Raji (cell line): ENCODE results near the gene RNASEH2B.

Source experiments
- POLR2A ChIP-seq: IDR thresholded peaks from 2 replicates; pipeline ENCODE4 v1.6.1; 2011; ENCODE audit warnings: low read depth, low read length, control low read depth; ENCODE audit not compliant: insufficient read depth

RNASEH2B gene

GRCh38 chr13:50942630-50943311, 33.2 kb downstream of the RNASEH2B start:
- no peak for TF ChIP-seq POLR2A

DNA sequence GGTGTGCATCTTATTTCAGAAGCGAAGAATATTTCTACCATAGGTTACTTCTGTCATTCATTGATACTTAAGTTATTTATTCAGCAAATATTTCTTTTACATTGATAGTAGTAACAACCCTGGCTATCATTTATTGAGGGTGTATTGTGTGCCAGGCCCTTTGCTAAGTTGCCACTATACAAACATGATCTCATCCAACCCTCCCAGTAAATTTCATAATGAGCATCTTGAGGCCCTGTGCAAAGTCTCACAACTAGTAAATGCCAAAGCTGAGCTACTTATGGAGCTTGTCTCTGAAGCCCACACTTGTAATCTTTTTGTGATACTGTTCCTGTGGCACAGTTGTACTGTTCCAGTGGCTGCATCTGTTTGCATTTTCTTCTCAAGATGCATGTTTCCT, 36.1 kb downstream of the RNASEH2B start:
- no peak for TF ChIP-seq POLR2A

DNA sequence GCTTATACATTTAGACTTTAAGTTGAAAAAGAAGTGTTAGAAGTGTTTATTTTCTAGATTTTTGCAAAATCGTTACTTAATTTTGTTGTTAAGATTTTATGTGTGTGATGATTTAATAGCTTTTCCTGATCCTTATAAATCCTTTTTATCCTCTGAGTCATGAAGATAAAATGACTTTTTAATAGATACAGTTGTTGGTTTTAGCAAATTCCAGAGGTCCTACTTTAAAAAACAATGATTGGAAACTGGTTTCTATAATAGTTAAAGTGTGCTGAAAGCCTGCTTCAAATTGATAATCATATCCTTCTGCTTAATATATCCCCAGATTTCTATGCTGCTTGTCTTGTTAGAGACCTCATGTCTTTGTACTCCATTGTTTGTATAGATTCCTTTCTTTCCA, 39.0 kb downstream of the RNASEH2B start:
- TF ChIP-seq POLR2A = no peak

DNA sequence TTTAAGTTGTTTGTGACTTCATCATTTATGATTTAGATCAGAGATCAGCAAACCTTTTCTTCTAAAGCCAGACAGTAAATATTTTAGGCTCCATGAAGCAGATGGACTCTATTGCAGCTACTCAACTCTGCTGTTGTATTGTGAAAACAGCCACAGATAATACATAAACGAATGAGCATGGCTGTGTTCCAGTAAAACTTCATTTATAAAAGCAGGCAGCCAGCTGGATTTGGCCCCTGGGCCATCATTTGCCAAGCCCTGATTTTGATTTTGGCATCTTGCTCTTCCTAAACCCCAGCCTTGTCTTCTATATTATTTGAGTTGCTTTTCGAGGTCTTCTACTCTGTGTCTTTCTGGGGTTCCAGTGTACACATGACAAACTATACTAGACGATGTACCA, 41.3 kb downstream of the RNASEH2B start:
- TF ChIP-seq POLR2A = no peak

DNA sequence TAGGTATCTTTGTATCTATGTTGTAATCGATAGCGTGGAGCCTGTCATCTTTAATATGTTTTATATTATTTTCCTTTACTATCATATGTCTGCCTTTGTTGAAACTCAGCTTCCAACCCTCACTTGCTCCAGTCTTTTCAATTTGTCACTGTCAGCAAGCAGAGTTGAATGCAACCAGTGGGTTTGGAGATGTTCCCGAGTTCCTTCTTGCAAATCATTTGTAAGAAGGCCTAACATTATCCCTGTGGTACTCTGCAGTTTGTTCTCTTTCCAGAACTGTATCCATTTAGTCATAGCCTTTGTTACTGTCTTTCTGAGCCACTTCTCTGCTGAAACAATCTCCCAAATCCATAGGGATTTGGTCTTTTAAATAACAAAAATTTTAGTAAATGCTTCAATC, 41.8 kb downstream of the RNASEH2B start:
- no peak for TF ChIP-seq POLR2A

DNA sequence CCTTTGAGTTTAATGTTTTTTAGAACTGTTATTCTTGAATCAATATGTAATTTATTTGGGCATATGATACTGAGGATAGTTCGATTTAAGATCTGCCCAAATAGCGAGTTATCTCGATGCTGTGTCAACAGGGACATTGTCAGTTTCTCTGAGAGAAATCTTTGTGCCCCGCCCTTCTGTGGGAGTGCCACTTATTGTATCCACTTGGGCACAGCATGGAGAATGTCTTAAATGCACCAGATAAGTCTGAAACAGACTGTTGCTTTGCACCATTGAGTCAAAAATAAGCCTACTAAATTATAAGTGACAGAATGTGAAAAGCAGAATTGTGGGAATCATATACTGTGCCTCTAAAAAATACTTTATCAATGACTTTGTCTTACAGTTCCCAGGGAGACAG, 45.6 kb downstream of the RNASEH2B start:
- no peak for TF ChIP-seq POLR2A

DNA sequence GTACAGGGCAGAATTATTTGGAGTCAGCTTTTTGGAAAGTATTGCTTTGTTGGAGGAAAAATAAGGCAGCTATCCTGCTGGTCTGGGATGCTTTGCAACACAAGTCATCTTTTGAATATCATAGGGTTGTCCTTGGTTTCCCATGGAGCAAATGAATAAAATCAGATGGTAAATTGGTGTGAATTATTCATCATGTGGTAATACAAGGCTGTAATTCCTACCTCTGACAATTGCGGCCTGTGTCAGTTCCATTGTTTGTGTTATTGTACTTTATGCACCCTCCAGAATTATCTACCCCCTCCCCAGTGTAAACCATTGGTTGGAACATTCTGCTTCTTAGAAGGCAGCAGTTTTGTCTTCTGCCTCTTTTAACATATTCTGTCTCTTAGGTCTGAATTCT, 46.2 kb downstream of the RNASEH2B start:
- no peak for TF ChIP-seq POLR2A

GRCh38 chr13:50957620-50958019, 48.0 kb downstream of the RNASEH2B start:
- TF ChIP-seq POLR2A = no peak

DNA sequence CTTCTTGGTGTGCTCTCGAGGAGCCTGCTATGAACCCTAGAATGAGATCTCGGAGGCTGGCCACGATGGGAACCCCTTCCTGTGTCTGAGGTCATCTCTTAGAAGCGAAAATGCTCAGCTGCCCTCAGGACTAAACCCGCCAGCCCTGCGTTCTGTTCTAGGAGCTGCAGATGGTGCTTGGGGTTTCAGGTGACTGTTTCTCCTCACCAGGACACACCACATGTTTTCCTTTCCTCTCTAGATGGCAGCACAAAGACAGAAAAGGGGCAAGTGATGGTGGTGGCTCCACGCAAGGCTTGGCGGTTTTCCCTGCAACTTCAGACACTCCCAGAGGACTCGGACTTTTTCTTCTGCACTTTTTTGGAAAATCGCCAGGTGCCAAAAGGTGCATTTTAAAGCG, 60.1 kb downstream of the RNASEH2B start:
- TF ChIP-seq POLR2A = no peak

- TF ChIP-seq POLR2A = no peak
These were observed 61.4 kb downstream of the RNASEH2B start for GRCh38 chr13:50970956-50971355.

DNA sequence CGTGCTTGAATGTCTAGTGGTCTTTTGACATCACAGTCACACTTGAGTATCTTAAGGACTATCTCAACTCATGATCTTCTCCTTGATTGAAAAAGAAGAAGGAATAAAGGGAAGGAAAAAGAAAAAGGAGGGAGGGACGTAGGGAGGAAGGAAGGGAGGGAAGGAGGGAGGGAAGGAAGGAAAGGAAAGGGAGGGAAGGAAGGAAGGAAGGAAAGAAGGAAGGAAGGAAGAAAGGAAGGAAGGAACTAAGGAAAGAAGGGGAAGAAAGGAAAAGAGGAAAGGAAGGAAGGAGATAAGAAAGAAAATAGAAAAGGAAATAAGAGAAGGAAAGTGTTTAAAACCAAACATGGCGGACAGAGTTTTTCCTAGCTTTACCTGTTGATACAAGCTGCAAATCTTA, 64.7 kb downstream of the RNASEH2B start:
- no peak for TF ChIP-seq POLR2A

DNA sequence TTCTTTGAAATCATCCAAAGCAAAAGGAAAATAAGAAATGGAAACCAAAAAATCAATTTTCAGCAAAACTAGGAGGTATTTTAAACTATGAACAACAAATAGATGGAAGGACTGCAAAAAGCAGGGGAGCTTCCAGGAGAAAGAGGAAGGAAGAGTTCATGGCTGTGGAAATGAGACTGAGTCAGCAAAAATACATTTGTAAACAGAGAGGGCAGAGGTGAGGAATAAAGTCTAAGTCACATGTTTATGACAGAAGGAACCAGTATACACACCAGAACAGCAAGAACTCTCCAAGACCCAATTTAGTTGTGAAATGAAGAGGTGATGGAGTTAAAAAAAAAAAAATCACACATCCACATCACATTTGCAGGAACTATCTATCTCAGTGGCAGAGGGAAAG, 69.6 kb downstream of the RNASEH2B start:
- TF ChIP-seq POLR2A = no peak

DNA sequence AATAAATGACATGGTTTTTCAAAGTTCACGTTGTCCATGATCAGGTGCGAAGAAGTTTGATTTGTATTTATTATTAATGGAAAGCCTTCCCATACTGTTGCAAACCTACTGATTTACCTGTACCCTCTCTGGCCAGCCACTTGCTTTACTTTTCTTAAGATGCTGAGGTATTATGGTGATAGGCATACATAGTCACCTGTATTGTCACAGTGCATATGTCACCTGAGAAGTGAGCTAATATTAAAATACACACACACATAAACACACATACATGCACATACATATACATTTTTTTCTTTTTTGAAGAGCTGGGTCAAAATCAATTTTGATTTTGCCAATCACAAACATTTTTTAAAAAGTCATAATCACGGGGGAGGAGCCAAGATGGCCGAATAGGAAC, 72.1 kb downstream of the RNASEH2B start:
- TF ChIP-seq POLR2A = no peak

DNA sequence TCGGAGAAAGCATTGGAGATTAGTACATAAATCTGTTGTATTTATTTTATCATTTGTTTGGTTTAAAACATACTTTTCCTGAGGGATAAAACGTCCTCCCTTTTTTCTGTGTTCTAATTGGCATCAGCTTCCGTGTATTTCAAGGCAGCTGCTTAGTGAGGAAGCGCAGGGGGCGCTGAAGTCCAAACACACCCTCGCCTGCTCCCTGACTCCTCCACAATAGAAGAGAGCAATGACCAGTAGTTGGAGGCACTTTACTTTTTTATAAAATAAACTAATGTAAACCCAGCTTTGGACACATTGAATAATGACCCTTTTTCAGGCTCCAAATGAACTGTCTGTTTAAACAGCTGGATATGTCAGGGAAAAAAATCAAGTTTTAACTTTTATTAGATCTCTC, 79.9 kb downstream of the RNASEH2B start:
- TF ChIP-seq POLR2A = no peak

DNA sequence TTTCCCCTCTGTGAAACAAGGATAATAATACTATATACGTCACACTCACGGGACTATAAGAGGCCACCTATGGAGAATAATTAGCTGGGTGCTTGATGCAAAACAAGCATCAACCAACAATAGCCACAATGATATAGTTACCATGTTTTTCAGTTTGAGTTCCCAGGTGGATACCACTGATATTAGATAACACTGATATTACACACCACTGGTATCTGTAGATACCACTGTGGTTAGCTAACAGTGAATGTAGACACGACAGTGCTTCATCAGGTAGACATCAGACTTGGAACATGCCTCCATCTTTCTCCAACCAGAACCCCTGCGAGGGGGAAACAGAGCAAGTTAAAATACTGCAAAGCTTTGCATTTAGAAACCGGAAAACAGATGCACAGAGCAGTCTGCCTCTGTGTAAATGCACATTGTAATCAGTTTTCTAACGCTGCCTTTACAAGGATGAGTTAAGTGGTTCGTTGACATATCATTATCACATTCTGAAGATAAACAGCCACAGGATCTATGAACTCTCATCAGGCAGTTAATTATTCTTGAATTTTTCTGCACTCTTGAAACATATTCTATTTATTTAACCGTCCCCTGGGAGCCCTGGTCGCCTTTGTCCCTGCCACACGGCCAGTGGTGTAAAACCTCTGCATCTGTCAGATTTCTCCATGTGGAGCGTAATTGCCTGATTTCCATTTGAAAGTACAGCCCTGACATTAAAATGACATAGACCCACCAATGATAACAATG, 80.7 kb downstream of the RNASEH2B start:
- TF ChIP-seq POLR2A = no peak

- no peak for TF ChIP-seq POLR2A
These were observed 81.4 kb downstream of the RNASEH2B start for GRCh38 chr13:50990818-50991506.

GRCh38 chr13:50991579-50992521, 82.3 kb downstream of the RNASEH2B start:
- no peak for TF ChIP-seq POLR2A
